GM23338 (cell line): ENCODE measurements around the gene ZNF784. TPM values are rescaled to one million over a fixed set of nuclear protein-coding genes. Genes with fewer than 3 reads are reported as not detected.
A peak's percentile ranks its signal among the peaks of the same experiment; 100 is the strongest.

Source experiments
- ATAC-seq: fragments of 200-7000 bp; cut with Tn5 transposase; 3 replicates; pipeline ENCODE4 v1.9.1; 2020
- DNase-seq: peaks from one replicate; pipeline ENCODE4 v3.0.0-alpha.2; 2015; ENCODE audit warnings: low spot score
- H2AFZ ChIP-seq: fragments of 200-600 bp; sonication (generic); 2 replicates; pipeline ENCODE4 v1.8.0; 2016; ENCODE audit warnings: antibody characterized with exemption, mild to moderate bottlenecking, moderate library complexity
- H3F3A ChIP-seq: fragments of 200-600 bp; sonication (generic); replicated peaks from 2 replicates; pipeline ENCODE4 v1.8.0; 2017; ENCODE audit warnings: antibody characterized with exemption, mixed run types, low read depth
- H3K27ac ChIP-seq: fragments of 200-600 bp; sonication (generic); 2 replicates; pipeline ENCODE4 v1.6.1; 2016; ENCODE audit warnings: low read depth
- H3K27me3 ChIP-seq: fragments of 200-600 bp; sonication (generic); 2 replicates; pipeline ENCODE4 v1.8.0; 2016; ENCODE audit warnings: mild to moderate bottlenecking, mixed run types, moderate library complexity; ENCODE audit not compliant: insufficient read depth
- H3K36me3 ChIP-seq: fragments of 200-600 bp; sonication (generic); 2 replicates; pipeline ENCODE4 v1.8.0; 2016; ENCODE audit warnings: mild to moderate bottlenecking; ENCODE audit not compliant: insufficient read depth
- H3K4me1 ChIP-seq: fragments of 200-600 bp; sonication (generic); 2 replicates; pipeline ENCODE4 v1.8.0; 2016; ENCODE audit warnings: mild to moderate bottlenecking, moderate library complexity; ENCODE audit not compliant: insufficient read depth
- H3K4me2 ChIP-seq: fragments of 200-600 bp; sonication (generic); 2 replicates; pipeline ENCODE4 v1.7.1; 2017; ENCODE audit warnings: mixed run types
- H3K4me3 ChIP-seq: fragments of 200-600 bp; sonication (generic); 2 replicates; pipeline ENCODE4 v1.6.1; 2016; ENCODE audit warnings: mixed run types
- H3K79me2 ChIP-seq: fragments of 200-600 bp; sonication (generic); replicated peaks from 2 replicates; pipeline ENCODE4 v1.8.0; 2017; ENCODE audit warnings: mild to moderate bottlenecking; ENCODE audit not compliant: insufficient read depth
- H3K9me2 ChIP-seq: fragments of 200-600 bp; sonication (generic); 2 replicates; pipeline ENCODE4 v1.8.0; 2017; ENCODE audit not compliant: insufficient read depth
- H4K20me1 ChIP-seq: fragments of 200-600 bp; sonication (generic); replicated peaks from 2 replicates; pipeline ENCODE4 v1.8.0; 2017; ENCODE audit warnings: mild to moderate bottlenecking; ENCODE audit not compliant: insufficient read depth
- H3K27ac Mint-ChIP-seq: 2 replicates; pipeline ENCODE4 v1.8.0; 2020; ENCODE audit warnings: inconsistent platforms, mild to moderate bottlenecking, moderate library complexity, mixed read lengths
- H3K27me3 Mint-ChIP-seq: 3 replicates; pipeline ENCODE4 v1.8.0; 2022; ENCODE audit warnings: low read depth, mild to moderate bottlenecking, moderate library complexity, mixed read lengths, inconsistent platforms; ENCODE audit not compliant: insufficient read depth, poor library complexity
- H3K36me3 Mint-ChIP-seq: 3 replicates; pipeline ENCODE4 v1.8.0; 2021; ENCODE audit warnings: low read depth, mild to moderate bottlenecking, inconsistent platforms, moderate library complexity, mixed read lengths
- H3K4me1 Mint-ChIP-seq: 3 replicates; pipeline ENCODE4 v1.8.0; 2020; ENCODE audit warnings: mild to moderate bottlenecking, inconsistent platforms, mixed read lengths
- H3K4me3 Mint-ChIP-seq: 3 replicates; pipeline ENCODE4 v1.8.0; 2021; ENCODE audit warnings: moderate library complexity, mild to moderate bottlenecking, inconsistent platforms, mixed read lengths
- H3K9me3 Mint-ChIP-seq: 3 replicates; pipeline ENCODE4 v1.8.0; 2020; ENCODE audit warnings: moderate library complexity, mild to moderate bottlenecking, inconsistent platforms, mixed read lengths
- EZH2 ChIP-seq: fragments of 200-600 bp; sonication (generic); IDR thresholded peaks from one replicate; pipeline ENCODE4 v1.8.0; 2017; ENCODE audit warnings: antibody characterized with exemption, mild to moderate bottlenecking, low read depth; ENCODE audit not compliant: unreplicated experiment
- EZH2phosphoT487 ChIP-seq: fragments of 200-600 bp; sonication (generic); IDR thresholded peaks from one replicate; pipeline ENCODE4 v1.8.1; 2018; ENCODE audit warnings: antibody characterized with exemption; ENCODE audit not compliant: unreplicated experiment
- JUNB ChIP-seq: IDR thresholded peaks from one replicate; pipeline ENCODE4 v1.6.1; 2016; ENCODE audit warnings: antibody characterized with exemption; ENCODE audit not compliant: unreplicated experiment
- POLR2AphosphoS5 ChIP-seq: IDR thresholded peaks from 2 replicates; pipeline ENCODE4 v1.6.1; 2016; ENCODE audit warnings: antibody characterized with exemption, low read depth
- STAT1 ChIP-seq: IDR thresholded peaks from one replicate; pipeline ENCODE4 v1.6.1; 2016; ENCODE audit warnings: antibody characterized with exemption; ENCODE audit not compliant: unreplicated experiment
- ZNF331 ChIP-seq: fragments of 250-450 bp; sonication (Bioruptor Pico); IDR thresholded peaks from 2 replicates; pipeline ENCODE4 v1.5.0; 2020; ENCODE audit warnings: low read depth, mild to moderate bottlenecking, moderate library complexity
- polyA plus RNA-seq: library from polyadenylated mRNA; unstranded; fragments of >200 nt; fragmentation: Nextera tagmentation; extraction: Ambion mirVana; gene quantifications from 2 replicates; pipeline ENCODE4 v1.2.1, GENCODE V29; 2016
- total RNA-seq: library from RNA; depleted of rRNA; stranded (reverse); fragments of >200 nt; shearing (Covaris generic); gene quantifications from 2 replicates; pipeline ENCODE4 v1.2.3, GENCODE V29; 2014
- TF ChIP-seq, protein P1 (sequence below): IDR thresholded peaks from one replicate; pipeline ENCODE4 v1.6.1; 2018; ENCODE audit warnings: antibody characterized with exemption; ENCODE audit not compliant: unreplicated experiment
- TF ChIP-seq, protein P2 (sequence below), 2 experiments: fragments of 200-600 bp in 1 of 2; sonication (generic) in 1 of 2; conservative IDR thresholded peaks; 2 replicates each; pipeline versions ENCODE4 v1.5.1 to v1.6.1; 2016 to 2017; ENCODE audit warnings: antibody characterized with exemption in 2 of 2, low read depth in 2 of 2, mild to moderate bottlenecking in 2 of 2, moderate library complexity in 1 of 2
- TF ChIP-seq, protein P3 (sequence below): IDR thresholded peaks from 2 replicates; pipeline ENCODE4 v1.6.1; 2016; ENCODE audit warnings: antibody characterized with exemption

The ZNF784 gene
- total and polyA plus RNA-seq, 2 experiments from 2014 or later, result 1.5 to 6.7 TPM

DNA sequence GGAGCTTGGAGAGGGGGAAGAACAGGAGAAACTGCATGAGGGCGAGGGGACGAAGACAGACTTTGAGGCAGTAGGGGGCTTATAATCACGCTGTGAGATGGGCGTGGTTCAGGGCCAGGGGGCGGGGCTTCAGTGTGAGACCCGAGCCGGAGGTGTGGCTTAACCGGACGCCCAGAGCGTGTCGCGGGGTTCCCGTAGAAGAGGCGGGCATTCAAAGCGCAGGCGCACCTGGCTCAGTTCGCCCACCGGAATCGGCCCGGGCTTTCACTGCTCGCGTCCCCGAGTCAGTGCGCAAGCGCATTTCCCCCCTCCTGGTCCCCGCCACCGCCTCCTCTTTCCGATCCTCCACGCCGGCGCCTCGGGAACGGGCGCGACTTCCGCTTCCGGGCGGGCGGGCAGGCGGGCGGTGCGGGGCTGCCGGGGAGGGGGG lies 19.1 kb downstream of the ZNF784 start (continued):
- TF ChIP-seq, protein P1, sequence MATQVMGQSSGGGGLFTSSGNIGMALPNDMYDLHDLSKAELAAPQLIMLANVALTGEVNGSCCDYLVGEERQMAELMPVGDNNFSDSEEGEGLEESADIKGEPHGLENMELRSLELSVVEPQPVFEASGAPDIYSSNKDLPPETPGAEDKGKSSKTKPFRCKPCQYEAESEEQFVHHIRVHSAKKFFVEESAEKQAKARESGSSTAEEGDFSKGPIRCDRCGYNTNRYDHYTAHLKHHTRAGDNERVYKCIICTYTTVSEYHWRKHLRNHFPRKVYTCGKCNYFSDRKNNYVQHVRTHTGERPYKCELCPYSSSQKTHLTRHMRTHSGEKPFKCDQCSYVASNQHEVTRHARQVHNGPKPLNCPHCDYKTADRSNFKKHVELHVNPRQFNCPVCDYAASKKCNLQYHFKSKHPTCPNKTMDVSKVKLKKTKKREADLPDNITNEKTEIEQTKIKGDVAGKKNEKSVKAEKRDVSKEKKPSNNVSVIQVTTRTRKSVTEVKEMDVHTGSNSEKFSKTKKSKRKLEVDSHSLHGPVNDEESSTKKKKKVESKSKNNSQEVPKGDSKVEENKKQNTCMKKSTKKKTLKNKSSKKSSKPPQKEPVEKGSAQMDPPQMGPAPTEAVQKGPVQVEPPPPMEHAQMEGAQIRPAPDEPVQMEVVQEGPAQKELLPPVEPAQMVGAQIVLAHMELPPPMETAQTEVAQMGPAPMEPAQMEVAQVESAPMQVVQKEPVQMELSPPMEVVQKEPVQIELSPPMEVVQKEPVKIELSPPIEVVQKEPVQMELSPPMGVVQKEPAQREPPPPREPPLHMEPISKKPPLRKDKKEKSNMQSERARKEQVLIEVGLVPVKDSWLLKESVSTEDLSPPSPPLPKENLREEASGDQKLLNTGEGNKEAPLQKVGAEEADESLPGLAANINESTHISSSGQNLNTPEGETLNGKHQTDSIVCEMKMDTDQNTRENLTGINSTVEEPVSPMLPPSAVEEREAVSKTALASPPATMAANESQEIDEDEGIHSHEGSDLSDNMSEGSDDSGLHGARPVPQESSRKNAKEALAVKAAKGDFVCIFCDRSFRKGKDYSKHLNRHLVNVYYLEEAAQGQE, result no peak
- TF ChIP-seq JUNB (no peak), POLR2AphosphoS5 (peak; percentile 29; the same call in 1 of the 2 replicates), EZH2phosphoT487 (no peak), EZH2 (no peak)
- TF ChIP-seq, protein P2, sequence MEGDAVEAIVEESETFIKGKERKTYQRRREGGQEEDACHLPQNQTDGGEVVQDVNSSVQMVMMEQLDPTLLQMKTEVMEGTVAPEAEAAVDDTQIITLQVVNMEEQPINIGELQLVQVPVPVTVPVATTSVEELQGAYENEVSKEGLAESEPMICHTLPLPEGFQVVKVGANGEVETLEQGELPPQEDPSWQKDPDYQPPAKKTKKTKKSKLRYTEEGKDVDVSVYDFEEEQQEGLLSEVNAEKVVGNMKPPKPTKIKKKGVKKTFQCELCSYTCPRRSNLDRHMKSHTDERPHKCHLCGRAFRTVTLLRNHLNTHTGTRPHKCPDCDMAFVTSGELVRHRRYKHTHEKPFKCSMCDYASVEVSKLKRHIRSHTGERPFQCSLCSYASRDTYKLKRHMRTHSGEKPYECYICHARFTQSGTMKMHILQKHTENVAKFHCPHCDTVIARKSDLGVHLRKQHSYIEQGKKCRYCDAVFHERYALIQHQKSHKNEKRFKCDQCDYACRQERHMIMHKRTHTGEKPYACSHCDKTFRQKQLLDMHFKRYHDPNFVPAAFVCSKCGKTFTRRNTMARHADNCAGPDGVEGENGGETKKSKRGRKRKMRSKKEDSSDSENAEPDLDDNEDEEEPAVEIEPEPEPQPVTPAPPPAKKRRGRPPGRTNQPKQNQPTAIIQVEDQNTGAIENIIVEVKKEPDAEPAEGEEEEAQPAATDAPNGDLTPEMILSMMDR (conservative IDR thresholded peaks at IDR 0.05; ENCODE audit: low read depth in 2 of 2), result no peak

DNA sequence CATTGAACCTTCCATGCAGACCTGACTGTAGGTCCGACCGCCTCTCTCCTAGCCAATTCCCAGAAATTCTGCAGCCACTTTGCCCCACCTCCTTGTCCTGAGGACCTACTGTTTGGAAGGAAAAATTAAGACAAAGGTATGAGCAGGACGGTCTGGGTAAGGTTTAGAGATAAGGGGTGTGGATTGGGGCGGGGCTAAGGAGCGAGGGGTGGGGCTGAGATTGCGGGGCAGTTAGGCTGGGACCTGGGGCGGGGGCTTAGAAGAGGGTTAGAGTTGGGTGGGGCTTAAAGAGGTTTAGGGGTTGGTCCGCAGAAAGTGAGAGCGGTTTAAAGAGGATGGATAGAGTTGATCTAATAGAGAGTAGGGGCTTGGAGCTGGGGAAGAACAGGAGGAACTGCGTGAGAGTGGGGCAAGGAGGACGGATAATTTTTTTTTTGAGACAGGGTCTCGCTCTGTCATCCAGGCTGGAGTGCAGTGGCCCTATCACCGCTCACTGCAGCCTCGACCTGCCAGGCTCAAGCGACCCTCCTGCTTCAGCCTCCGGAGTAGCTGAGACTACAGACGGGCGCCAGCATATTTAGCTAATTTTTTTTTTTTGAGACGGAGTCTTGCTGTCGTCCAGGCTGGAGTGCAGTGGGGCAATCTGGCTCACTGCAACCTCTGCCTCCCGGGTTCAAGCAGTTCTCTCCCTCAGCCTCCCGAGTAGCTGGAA lies 20.6 kb downstream of the ZNF784 start:
- Histone ChIP-seq H3K27me3 (no peaks in the 10 kb centered on the region), H3K79me2 (peaks cover 14% of the 10 kb centered on the region), H3K27ac (peak overlapping the region; percentile 99), H2AFZ (no peak overlapping the region), H3K36me3 (no peaks in the 10 kb centered on the region), H3K9me2 (no peaks in the 10 kb centered on the region), H4K20me1 (peaks cover 4% of the 10 kb centered on the region), H3K4me3 (peak overlapping the region; percentile 84; the same call in 1 of the 2 replicates), H3K4me1 (peaks cover 22% of the 10 kb centered on the region), H3K4me2 (peak overlapping the region; percentile 79; the same call in 1 of the 2 replicates), H3F3A (peaks cover 22% of the 10 kb centered on the region)
- Mint-ChIP-seq H3K9me3 (peaks cover 6% of the 10 kb centered on the region), H3K36me3 (peaks cover 16% of the 10 kb centered on the region), H3K27me3 (peaks cover 39% of the 10 kb centered on the region), H3K4me1 (peaks cover 35% of the 10 kb centered on the region), H3K4me3 (peak overlapping the region; percentile 54), H3K27ac (peak overlapping the region; percentile 87)
- ATAC-seq (peak; percentile 7), DNase-seq (peak; percentile 93)
- TF ChIP-seq JUNB, result no peak
- peak; percentile 45; the same call in 1 of the 2 replicates for TF ChIP-seq POLR2AphosphoS5

DNA sequence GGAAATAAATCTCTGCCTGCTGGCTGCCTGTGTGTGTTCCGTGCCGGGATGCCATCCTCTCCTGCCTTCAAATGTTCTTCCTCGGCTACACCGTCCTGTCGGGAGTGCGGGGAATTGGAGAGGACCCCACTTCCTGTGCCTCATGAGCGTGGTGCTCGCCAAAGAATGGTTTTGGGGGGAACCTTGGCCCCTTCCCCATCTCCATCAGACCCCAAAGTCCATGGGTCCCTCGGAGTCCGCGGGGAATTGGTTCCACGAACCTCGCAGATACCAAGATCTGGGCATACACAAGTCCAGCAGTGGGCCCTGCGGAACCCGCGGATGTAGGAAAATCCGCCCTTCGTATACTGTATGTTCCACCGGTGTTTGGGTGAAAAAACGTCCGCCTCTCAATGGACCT lies 21.3 kb downstream of the ZNF784 start:
- H3K27ac ChIP-seq, result peak overlapping the region; percentile 61; the same call in 1 of the 2 replicates
- peak overlapping the region; percentile 87 for H3K27ac Mint-ChIP-seq
- TF ChIP-seq, protein P2 (conservative IDR thresholded peaks at IDR 0.05; ENCODE audit: low read depth in 2 of 2), result no peak
- TF ChIP-seq JUNB (no peak), POLR2AphosphoS5 (no peak), EZH2 (no peak), ZNF331 (CRISPR knock-in tag) (no peak), EZH2phosphoT487 (no peak), STAT1 (no peak)
- TF ChIP-seq, protein P3, sequence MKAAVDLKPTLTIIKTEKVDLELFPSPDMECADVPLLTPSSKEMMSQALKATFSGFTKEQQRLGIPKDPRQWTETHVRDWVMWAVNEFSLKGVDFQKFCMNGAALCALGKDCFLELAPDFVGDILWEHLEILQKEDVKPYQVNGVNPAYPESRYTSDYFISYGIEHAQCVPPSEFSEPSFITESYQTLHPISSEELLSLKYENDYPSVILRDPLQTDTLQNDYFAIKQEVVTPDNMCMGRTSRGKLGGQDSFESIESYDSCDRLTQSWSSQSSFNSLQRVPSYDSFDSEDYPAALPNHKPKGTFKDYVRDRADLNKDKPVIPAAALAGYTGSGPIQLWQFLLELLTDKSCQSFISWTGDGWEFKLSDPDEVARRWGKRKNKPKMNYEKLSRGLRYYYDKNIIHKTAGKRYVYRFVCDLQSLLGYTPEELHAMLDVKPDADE, result no peak

More for the DNA sequence above, 21.3 kb downstream of the ZNF784 start:
- Histone ChIP-seq H3K27me3 (no peaks in the 10 kb centered on the region), H3K4me1 (peaks cover 22% of the 10 kb centered on the region), H2AFZ (no peak overlapping the region), H4K20me1 (peaks cover 4% of the 10 kb centered on the region), H3K9me2 (no peaks in the 10 kb centered on the region), H3F3A (peaks cover 22% of the 10 kb centered on the region), H3K4me2 (0 out of 2 replicates have a peak overlapping the region, but pooled peaks have one; percentile 45), H3K79me2 (peaks cover 14% of the 10 kb centered on the region), H3K4me3 (no peak overlapping the region), H3K36me3 (no peaks in the 10 kb centered on the region)
- H3K4me3 Mint-ChIP-seq, result peak overlapping the region; percentile 54; the same call in 1 of the 3 replicates
- ATAC-seq, result no peak
- DNase-seq, result no peak
- H3K27me3 Mint-ChIP-seq, result peaks cover 43% of the 10 kb centered on the region
- H3K4me1 Mint-ChIP-seq, result peaks cover 40% of the 10 kb centered on the region
- peaks cover 6% of the 10 kb centered on the region for H3K9me3 Mint-ChIP-seq
- peaks cover 13% of the 10 kb centered on the region for H3K36me3 Mint-ChIP-seq
